Mucosa of descending colon (tissue), 3 donors: ENCODE results near the gene THSD7B. TPM values are rescaled to one million over a fixed set of nuclear protein-coding genes. Genes with fewer than 3 reads are reported as not detected.

ENCODE experiments used
- ATAC-seq: fragments of 200-7000 bp; cut with Tn5 transposase; one replicate; pipeline ENCODE4 v1.9.1; 2020; ENCODE audit warnings: mild to moderate bottlenecking, moderate library complexity
- DNase-seq, 3 donors: peaks; one replicate each; pipeline ENCODE4 v3.0.0-alpha.2; 2020
- H3K36me3 ChIP-seq: fragments of 200-600 bp; one replicate; pipeline ENCODE4 v1.8.0; 2021; ENCODE audit warnings: low read depth, mild to moderate bottlenecking
- H3K4me1 ChIP-seq: fragments of 200-600 bp; one replicate; pipeline ENCODE4 v1.8.0; 2021; ENCODE audit warnings: low read depth, mild to moderate bottlenecking
- H3K4me3 ChIP-seq: fragments of 200-600 bp; one replicate; pipeline ENCODE4 v1.8.0; 2021; ENCODE audit warnings: mild to moderate bottlenecking
- H3K9me3 ChIP-seq: fragments of 200-600 bp; one replicate; pipeline ENCODE4 v1.8.0; 2021; ENCODE audit warnings: mild to moderate bottlenecking
- intact Hi-C, 2 donors: fragments of 100-400 bp; cut with DNase I in 1 of 2; cut with micrococcal nuclease in 1 of 2; formaldehyde crosslinking; loops; one replicate each; pipeline versions ENCODE4 v1.11.0 to v1.11.1; 2022; cut with DNase I, micrococcal nuclease
- total RNA-seq, 3 donors: library from RNA; stranded (reverse); fragmentation: NEBNext Ultra II Directional in 2 of 3; extraction: Animal tissue kit (Norgen Biotek cat#: 25700) in 2 of 3; gene quantifications; one replicate each; pipeline versions ENCODE4 v1.2.1 to v1.2.4, GENCODE V29; 2021 to 2023
- TF ChIP-seq, protein P1 (sequence below): fragments of 200-600 bp; IDR thresholded peaks from one replicate; pipeline ENCODE4 v1.8.0; 2022; ENCODE audit warnings: antibody characterized with exemption, mild to moderate bottlenecking
- donor health status: DM: no; HTN: no; CAD: no; lungs with moderate emphysema.
- donor health status: DM: no; HTN: no; CAD: no.
- donor health status: DM: no; HTN: yes; CAD: no.

THSD7B gene
- total RNA-seq, 3 donors from 2014 or later: 0.85 TPM; not detected in 2

DNA sequence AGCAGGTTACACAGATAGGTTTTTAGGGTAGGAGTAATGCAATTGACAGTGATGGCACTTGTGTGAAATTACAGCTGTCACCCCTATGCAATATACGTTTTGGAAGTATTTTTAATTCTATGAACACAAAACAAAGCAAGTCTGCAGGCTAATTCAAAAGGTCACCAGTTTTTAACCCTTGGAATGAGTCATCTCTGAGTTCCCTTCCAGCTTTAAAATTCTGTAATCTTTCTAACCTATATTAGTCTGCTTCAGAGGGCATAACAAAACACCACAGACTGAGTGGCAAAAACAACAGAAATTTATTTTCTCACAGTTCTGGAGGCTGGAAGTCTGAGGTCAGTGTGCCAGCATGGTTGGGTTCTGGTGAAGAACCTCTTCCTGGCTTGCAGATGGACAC is 602.0 kb downstream of the THSD7B start:
- Histone ChIP-seq H3K36me3 (no peaks in the 10 kb centered on the region), H3K4me1 (no peaks in the 10 kb centered on the region), H3K9me3 (peaks cover 6% of the 10 kb centered on the region), H3K4me3 (no peak overlapping the region)
- TF ChIP-seq, protein P1, sequence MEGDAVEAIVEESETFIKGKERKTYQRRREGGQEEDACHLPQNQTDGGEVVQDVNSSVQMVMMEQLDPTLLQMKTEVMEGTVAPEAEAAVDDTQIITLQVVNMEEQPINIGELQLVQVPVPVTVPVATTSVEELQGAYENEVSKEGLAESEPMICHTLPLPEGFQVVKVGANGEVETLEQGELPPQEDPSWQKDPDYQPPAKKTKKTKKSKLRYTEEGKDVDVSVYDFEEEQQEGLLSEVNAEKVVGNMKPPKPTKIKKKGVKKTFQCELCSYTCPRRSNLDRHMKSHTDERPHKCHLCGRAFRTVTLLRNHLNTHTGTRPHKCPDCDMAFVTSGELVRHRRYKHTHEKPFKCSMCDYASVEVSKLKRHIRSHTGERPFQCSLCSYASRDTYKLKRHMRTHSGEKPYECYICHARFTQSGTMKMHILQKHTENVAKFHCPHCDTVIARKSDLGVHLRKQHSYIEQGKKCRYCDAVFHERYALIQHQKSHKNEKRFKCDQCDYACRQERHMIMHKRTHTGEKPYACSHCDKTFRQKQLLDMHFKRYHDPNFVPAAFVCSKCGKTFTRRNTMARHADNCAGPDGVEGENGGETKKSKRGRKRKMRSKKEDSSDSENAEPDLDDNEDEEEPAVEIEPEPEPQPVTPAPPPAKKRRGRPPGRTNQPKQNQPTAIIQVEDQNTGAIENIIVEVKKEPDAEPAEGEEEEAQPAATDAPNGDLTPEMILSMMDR: no peak
- ATAC-seq: no peak
- intact Hi-C loops: no loop called here
- no peak for DNase-seq

DNA sequence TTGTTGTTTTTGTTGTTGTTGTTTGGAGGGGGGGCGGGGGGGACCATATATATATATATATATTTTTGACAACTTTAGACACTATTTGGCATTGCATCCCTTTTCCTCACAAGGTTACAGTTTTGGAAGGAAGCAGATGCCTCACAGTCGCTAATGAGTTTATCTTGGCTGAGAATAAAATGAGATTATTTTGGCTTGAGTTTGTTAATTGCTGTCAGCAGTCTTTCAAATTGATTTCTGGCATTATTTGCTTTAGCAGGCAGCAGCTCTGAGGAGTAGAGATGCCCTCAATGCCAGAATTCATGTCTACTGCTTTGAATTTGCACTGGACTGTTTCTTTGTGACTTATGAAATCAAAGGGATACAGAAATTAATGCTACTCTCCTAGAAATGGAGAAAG is 603.8 kb downstream of the THSD7B start:
- DNase-seq: no peak
- TF ChIP-seq, protein P1: no peak
- no peaks in the 10 kb centered on the region for H3K4me1 ChIP-seq
- intact Hi-C loops: no loop called here
- H3K4me3 ChIP-seq: no peak overlapping the region
- ATAC-seq: no peak
- no peaks in the 10 kb centered on the region for H3K36me3 ChIP-seq
- peaks cover 2% of the 10 kb centered on the region for H3K9me3 ChIP-seq

DNA sequence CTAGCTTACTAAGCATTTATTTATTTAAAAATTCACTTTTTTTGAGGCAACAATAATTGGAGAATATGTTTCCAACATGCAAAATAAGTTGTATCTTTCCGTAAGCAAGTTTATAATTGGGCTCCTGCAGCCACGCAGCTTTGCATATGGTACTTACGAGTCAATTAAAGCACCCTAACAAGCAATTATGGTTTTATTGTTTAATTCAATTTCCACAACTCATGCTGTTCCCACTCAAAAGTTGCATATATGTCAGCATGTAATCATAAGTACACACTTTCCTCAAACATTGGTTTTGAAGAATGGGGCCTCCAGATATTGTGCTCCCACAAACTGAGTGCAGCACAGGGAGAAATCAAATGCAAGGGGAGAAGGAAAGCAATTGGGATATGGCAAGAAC is 613.8 kb downstream of the THSD7B start:
- ATAC-seq: no peak
- DNase-seq: no peak
- TF ChIP-seq, protein P1: no peak
- Histone ChIP-seq H3K9me3 (peaks cover 6% of the 10 kb centered on the region), H3K4me3 (no peak overlapping the region), H3K4me1 (no peaks in the 10 kb centered on the region), H3K36me3 (no peaks in the 10 kb centered on the region)
- intact Hi-C loops: no loop called here

DNA sequence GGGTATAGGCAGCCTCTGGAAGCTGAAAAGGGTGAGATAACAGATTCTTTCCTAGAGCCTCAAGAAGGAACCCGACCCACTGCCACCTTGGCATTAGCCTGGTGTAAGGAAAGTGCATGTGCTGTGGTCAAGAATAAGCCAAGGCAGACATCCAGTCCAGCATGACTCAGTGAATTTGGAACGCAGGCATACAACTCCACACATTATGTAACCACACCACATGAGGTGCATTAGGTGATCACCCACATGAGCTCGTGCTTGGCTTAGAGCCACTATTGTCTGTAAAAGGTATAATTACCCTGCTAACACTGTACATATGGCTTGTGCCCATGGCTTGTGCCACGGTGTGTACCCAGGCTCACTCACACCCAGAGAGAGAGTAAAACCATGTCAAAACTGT is 615.3 kb downstream of the THSD7B start:
- Histone ChIP-seq H3K4me1 (no peaks in the 10 kb centered on the region), H3K4me3 (no peak overlapping the region), H3K9me3 (peaks cover 6% of the 10 kb centered on the region), H3K36me3 (no peaks in the 10 kb centered on the region)
- intact Hi-C loops: no loop called here
- ATAC-seq: no peak
- TF ChIP-seq, protein P1: no peak
- no peak for DNase-seq

DNA sequence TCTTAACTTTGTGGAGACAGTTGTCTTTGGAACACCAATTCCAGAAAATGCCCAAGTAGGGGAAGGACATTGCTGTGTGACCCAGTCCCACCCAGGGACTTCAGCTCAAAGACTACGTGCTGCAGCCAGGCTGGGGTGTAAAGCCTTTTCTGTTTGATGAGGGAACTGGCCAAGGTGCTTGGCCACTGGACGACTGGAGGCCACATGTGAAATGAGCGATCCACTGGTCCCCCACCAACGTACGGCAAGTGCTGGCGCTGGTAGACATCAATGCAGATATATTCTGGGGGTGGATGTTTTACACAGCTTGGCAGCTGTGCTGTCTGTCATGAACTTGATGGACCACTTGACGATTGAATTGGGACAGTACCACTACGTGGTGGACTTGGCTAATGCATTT is 616.4 kb downstream of the THSD7B start:
- DNase-seq (no peak), ATAC-seq (no peak)
- intact Hi-C loops: no loop called here
- Histone ChIP-seq H3K4me3 (no peak overlapping the region), H3K4me1 (no peaks in the 10 kb centered on the region), H3K36me3 (no peaks in the 10 kb centered on the region), H3K9me3 (peaks cover 6% of the 10 kb centered on the region)
- TF ChIP-seq, protein P1: no peak

DNA sequence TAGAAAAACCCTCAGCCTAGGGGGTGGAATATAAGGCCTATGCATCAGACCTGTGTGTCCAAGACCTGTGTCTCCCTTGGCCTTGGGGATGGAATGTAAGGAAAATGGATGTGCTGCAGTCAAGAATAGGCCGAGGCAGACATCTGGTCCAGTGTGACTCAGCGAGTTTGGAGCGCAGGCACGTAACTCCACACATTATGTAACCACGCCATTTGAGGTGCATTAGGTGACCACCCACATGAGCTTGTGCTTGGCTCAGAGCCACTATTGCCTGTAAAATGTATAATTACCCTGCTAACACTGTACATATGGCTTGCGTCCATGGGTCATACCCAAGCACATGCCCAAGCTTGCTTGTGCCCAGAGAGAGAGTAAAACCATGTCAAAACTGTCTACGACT is 618.0 kb downstream of the THSD7B start:
- H3K4me3 ChIP-seq: no peak overlapping the region
- no peaks in the 10 kb centered on the region for H3K4me1 ChIP-seq
- TF ChIP-seq, protein P1: no peak
- no peaks in the 10 kb centered on the region for H3K36me3 ChIP-seq
- H3K9me3 ChIP-seq: peaks cover 6% of the 10 kb centered on the region
- no peak for DNase-seq
- intact Hi-C loops: no loop called here
- no peak for ATAC-seq
